ENCODE data around the gene DNAJC13.

- TF ChIP-seq, protein P1, sequence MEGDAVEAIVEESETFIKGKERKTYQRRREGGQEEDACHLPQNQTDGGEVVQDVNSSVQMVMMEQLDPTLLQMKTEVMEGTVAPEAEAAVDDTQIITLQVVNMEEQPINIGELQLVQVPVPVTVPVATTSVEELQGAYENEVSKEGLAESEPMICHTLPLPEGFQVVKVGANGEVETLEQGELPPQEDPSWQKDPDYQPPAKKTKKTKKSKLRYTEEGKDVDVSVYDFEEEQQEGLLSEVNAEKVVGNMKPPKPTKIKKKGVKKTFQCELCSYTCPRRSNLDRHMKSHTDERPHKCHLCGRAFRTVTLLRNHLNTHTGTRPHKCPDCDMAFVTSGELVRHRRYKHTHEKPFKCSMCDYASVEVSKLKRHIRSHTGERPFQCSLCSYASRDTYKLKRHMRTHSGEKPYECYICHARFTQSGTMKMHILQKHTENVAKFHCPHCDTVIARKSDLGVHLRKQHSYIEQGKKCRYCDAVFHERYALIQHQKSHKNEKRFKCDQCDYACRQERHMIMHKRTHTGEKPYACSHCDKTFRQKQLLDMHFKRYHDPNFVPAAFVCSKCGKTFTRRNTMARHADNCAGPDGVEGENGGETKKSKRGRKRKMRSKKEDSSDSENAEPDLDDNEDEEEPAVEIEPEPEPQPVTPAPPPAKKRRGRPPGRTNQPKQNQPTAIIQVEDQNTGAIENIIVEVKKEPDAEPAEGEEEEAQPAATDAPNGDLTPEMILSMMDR (conservative IDR thresholded peaks at IDR 0.05; ENCODE audit: low read depth, low read length) = no peak
- TF ChIP-seq EZH2 (IDR thresholded peaks at IDR 0.05; ENCODE audit: low read length, unreplicated experiment) (no peak), EZH2phosphoT487 (IDR thresholded peaks at IDR 0.05; ENCODE audit: borderline replicate concordance, low read length) (no peak)
These were observed 105.1 kb downstream of the DNAJC13 start for GRCh38 chr3:132522353-132522752.
